Measurements from ENCODE around the gene TMEM161B. TPM values are rescaled to one million over a fixed set of nuclear protein-coding genes. Genes with fewer than 3 reads are reported as not detected.

Gene TMEM161B
- total RNA-seq, 1 donor from 2014 or later = 21.5 TPM

GRCh38 chr5:88251048-88251711 lies 17.5 kb downstream of the TMEM161B start:
- H3K9me3 Mint-ChIP-seq (ENCODE audit: unreplicated experiment) = no peaks in the 10 kb centered on the region
- H3K36me3 Mint-ChIP-seq (ENCODE audit: unreplicated experiment) = no peaks in the 10 kb centered on the region
- no peak overlapping the region for H3K27ac Mint-ChIP-seq (ENCODE audit: unreplicated experiment)
- TF ChIP-seq CTCF (IDR thresholded peaks at IDR 0.05; ENCODE audit: partially characterized antibody, unreplicated experiment) = no peak
- no peak for DNase-seq
- H3K4me1 Mint-ChIP-seq (ENCODE audit: low read depth, unreplicated experiment) = peaks cover 4% of the 10 kb centered on the region
- H3K4me3 Mint-ChIP-seq (ENCODE audit: unreplicated experiment) = no peak overlapping the region
- no peaks in the 10 kb centered on the region for H3K27me3 Mint-ChIP-seq (ENCODE audit: unreplicated experiment)

GRCh38 chr5:88250010-88250409 lies 18.6 kb downstream of the TMEM161B start:
- no peaks in the 10 kb centered on the region for H3K36me3 Mint-ChIP-seq (ENCODE audit: unreplicated experiment)
- peaks cover 4% of the 10 kb centered on the region for H3K4me1 Mint-ChIP-seq (ENCODE audit: low read depth, unreplicated experiment)
- no peak for TF ChIP-seq CTCF (IDR thresholded peaks at IDR 0.05; ENCODE audit: partially characterized antibody, unreplicated experiment)
- no peaks in the 10 kb centered on the region for H3K27me3 Mint-ChIP-seq (ENCODE audit: unreplicated experiment)
- H3K9me3 Mint-ChIP-seq (ENCODE audit: unreplicated experiment) = no peaks in the 10 kb centered on the region
- H3K27ac Mint-ChIP-seq (ENCODE audit: unreplicated experiment) = no peak overlapping the region
- H3K4me3 Mint-ChIP-seq (ENCODE audit: unreplicated experiment) = no peak overlapping the region
- DNase-seq = no peak

GRCh38 chr5:88248743-88249540 lies 19.7 kb downstream of the TMEM161B start:
- peaks cover 6% of the 10 kb centered on the region for H3K4me1 Mint-ChIP-seq (ENCODE audit: low read depth, unreplicated experiment)
- no peaks in the 10 kb centered on the region for H3K36me3 Mint-ChIP-seq (ENCODE audit: unreplicated experiment)
- no peaks in the 10 kb centered on the region for H3K27me3 Mint-ChIP-seq (ENCODE audit: unreplicated experiment)
- no peaks in the 10 kb centered on the region for H3K9me3 Mint-ChIP-seq (ENCODE audit: unreplicated experiment)
- no peak overlapping the region for H3K27ac Mint-ChIP-seq (ENCODE audit: unreplicated experiment)
- H3K4me3 Mint-ChIP-seq (ENCODE audit: unreplicated experiment) = no peak overlapping the region
- DNase-seq = no peak
- TF ChIP-seq CTCF (IDR thresholded peaks at IDR 0.05; ENCODE audit: partially characterized antibody, unreplicated experiment) = no peak

- Mint-ChIP-seq H3K9me3 (ENCODE audit: unreplicated experiment) (no peaks in the 10 kb centered on the region), H3K27me3 (ENCODE audit: unreplicated experiment) (no peaks in the 10 kb centered on the region), H3K4me1 (ENCODE audit: low read depth, unreplicated experiment) (peaks cover 8% of the 10 kb centered on the region), H3K4me3 (ENCODE audit: unreplicated experiment) (no peak overlapping the region), H3K36me3 (ENCODE audit: unreplicated experiment) (no peaks in the 10 kb centered on the region), H3K27ac (ENCODE audit: unreplicated experiment) (no peak overlapping the region)
- no peak for TF ChIP-seq CTCF (IDR thresholded peaks at IDR 0.05; ENCODE audit: partially characterized antibody, unreplicated experiment)
- DNase-seq = no peak
These were observed 20.6 kb downstream of the TMEM161B start for GRCh38 chr5:88248094-88248493.

DNA sequence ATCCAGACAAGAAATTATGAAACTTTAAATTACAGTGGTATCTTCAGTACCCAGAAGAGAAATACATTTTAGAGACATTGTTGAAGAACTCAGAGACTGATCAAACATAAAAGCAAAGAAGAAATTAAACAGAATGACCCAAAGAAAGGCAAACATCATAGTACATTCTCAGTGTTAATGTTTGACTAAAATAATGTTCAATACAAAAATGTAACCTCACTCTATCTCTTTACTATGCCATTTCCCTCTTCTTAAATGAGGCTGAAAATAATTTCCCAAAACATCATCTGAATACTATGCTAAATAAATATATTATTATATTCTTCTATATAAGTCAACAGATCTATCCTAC lies 22.8 kb downstream of the TMEM161B start:
- H3K27me3 Mint-ChIP-seq (ENCODE audit: unreplicated experiment) = no peaks in the 10 kb centered on the region
- no peaks in the 10 kb centered on the region for H3K9me3 Mint-ChIP-seq (ENCODE audit: unreplicated experiment)
- no peak overlapping the region for H3K4me3 Mint-ChIP-seq (ENCODE audit: unreplicated experiment)
- H3K27ac Mint-ChIP-seq (ENCODE audit: unreplicated experiment) = no peak overlapping the region
- H3K4me1 Mint-ChIP-seq (ENCODE audit: low read depth, unreplicated experiment) = peaks cover 8% of the 10 kb centered on the region
- TF ChIP-seq CTCF (IDR thresholded peaks at IDR 0.05; ENCODE audit: partially characterized antibody, unreplicated experiment) = no peak
- H3K36me3 Mint-ChIP-seq (ENCODE audit: unreplicated experiment) = no peaks in the 10 kb centered on the region
- DNase-seq = no peak

Data from glutamatergic neuron (in vitro differentiated cells).